B cell (primary cell): ENCODE results near the gene ANKHD1. TPM values are rescaled to one million over a fixed set of nuclear protein-coding genes. Genes with fewer than 3 reads are reported as not detected.

ENCODE experiments used
- ATAC-seq: fragments of 200-7000 bp; cut with Tn5 transposase; one replicate; pipeline ENCODE4 v1.10.0; 2021; ENCODE audit warnings: low read depth, mild to moderate bottlenecking, moderate number of reproducible peaks, moderate library complexity
- CTCF ChIA-PET: fragments of 350-600 bp; sonication (Branson Sonifier 250); formaldehyde crosslinking; loops from one replicate; lab custom pipeline; 2021; ENCODE audit warnings: antibody characterized with exemption, inconsistent platforms; lab: Charles Lee
- POLR2A ChIA-PET: fragments of 350-600 bp; sonication (Branson Sonifier 250); formaldehyde crosslinking; loops from one replicate; lab custom pipeline; 2021; ENCODE audit warnings: antibody characterized with exemption; lab: Charles Lee
- DNase-seq: peaks from one replicate; pipeline ENCODE4 v3.0.0; 2013
- H2AFZ ChIP-seq: 2 replicates; pipeline ENCODE4 v1.6.1; 2012; ENCODE audit warnings: mild to moderate bottlenecking, low read depth, low read length; ENCODE audit not compliant: insufficient read depth, poor library complexity, severe bottlenecking
- H3K27ac ChIP-seq, 2 donors: 1 replicate in 1 of 2; 2 replicates in 1 of 2; pipeline ENCODE4 v1.5.1; 2012 to 2013; ENCODE audit warnings: low read length in 2 of 2, mild to moderate bottlenecking in 2 of 2, moderate library complexity in 1 of 2
- H3K27me3 ChIP-seq, 4 experiments: fragments of 200-600 bp in 1 of 4; sonication (generic) in 1 of 4; replicated peaks in 1 of 4; 1 replicate in 2 of 4; 2 replicates in 2 of 4; pipeline versions ENCODE4 v1.6.1 to v1.7.0; 2013 to 2016; ENCODE audit warnings: low read length in 3 of 4, mild to moderate bottlenecking in 2 of 4, mixed read lengths in 1 of 4, moderate library complexity in 1 of 4; ENCODE audit not compliant: insufficient read depth in 4 of 4, control insufficient read depth in 3 of 4; ENCODE audit errors: control extremely low read depth in 1 of 4
- H3K36me3 ChIP-seq, 2 experiments: replicated peaks in 1 of 2; 1 replicate in 1 of 2; 2 replicates in 1 of 2; pipeline versions ENCODE4 v1.6.1 to v1.7.1; 2013; ENCODE audit warnings: low read length in 1 of 2; ENCODE audit not compliant: insufficient read depth in 2 of 2, control insufficient read depth in 1 of 2; ENCODE audit errors: control extremely low read depth in 1 of 2, extremely low read depth in 1 of 2
- H3K4me1 ChIP-seq, 2 donors: fragments of 200-600 bp in 1 of 2; sonication (generic) in 1 of 2; 1 replicate in 1 of 2; 2 replicates in 1 of 2; pipeline versions ENCODE4 v1.5.1 to v1.6.1; 2013 to 2017; ENCODE audit warnings: low read length in 2 of 2; ENCODE audit not compliant: control insufficient read depth in 2 of 2, insufficient read depth in 2 of 2
- H3K4me2 ChIP-seq: replicated peaks from 2 replicates; pipeline ENCODE3; 2012; ENCODE audit warnings: mild to moderate bottlenecking, low read depth, low read length; ENCODE audit not compliant: poor library complexity, severe bottlenecking
- H3K4me3 ChIP-seq, 5 experiments: fragments of 200-600 bp in 1 of 5; sonication (generic) in 1 of 5; 1 replicate in 3 of 5; 2 replicates in 2 of 5; pipeline versions ENCODE4 v1.5.1 to v1.7.0; 2011 to 2016; ENCODE audit warnings: low read length in 4 of 5, mild to moderate bottlenecking in 4 of 5, low read depth in 2 of 5, control low read depth in 1 of 5, moderate library complexity in 1 of 5; ENCODE audit not compliant: insufficient read depth in 1 of 5; ENCODE audit errors: control extremely low read depth in 1 of 5, extremely low read depth in 1 of 5
- H3K79me2 ChIP-seq: fragments of 200-600 bp; sonication (generic); one replicate; pipeline ENCODE4 v1.6.0; 2016; ENCODE audit warnings: low read length; ENCODE audit not compliant: control insufficient read depth, insufficient read depth
- H3K9ac ChIP-seq: fragments of 200-600 bp; sonication (generic); 2 replicates; pipeline ENCODE4 v1.6.1; 2017; ENCODE audit warnings: mild to moderate bottlenecking, low read length, moderate library complexity
- H3K9me3 ChIP-seq, 3 donors: one replicate each; pipeline versions ENCODE4 v1.6.1 to v1.7.1; 2013; ENCODE audit warnings: low read length in 2 of 3; ENCODE audit not compliant: control insufficient read depth in 2 of 3, insufficient read depth in 1 of 3; ENCODE audit errors: control extremely low read depth in 1 of 3
- H4K20me1 ChIP-seq: 2 replicates; pipeline ENCODE4 v1.6.0; 2012; ENCODE audit warnings: mild to moderate bottlenecking, low read length; ENCODE audit not compliant: insufficient read depth, control insufficient read depth, poor library complexity, severe bottlenecking
- H3K27ac Mint-ChIP-seq: one replicate; pipeline ENCODE4 v1.8.0; 2021; ENCODE audit warnings: mixed read lengths
- H3K27me3 Mint-ChIP-seq: one replicate; pipeline ENCODE4 v1.8.0; 2021; ENCODE audit warnings: mixed read lengths
- H3K4me1 Mint-ChIP-seq: one replicate; pipeline ENCODE4 v1.8.0; 2021; ENCODE audit warnings: mixed read lengths
- H3K4me3 Mint-ChIP-seq: one replicate; pipeline ENCODE4 v1.8.0; 2021; ENCODE audit warnings: mixed read lengths
- H3K9me3 Mint-ChIP-seq: one replicate; pipeline ENCODE4 v1.8.0; 2022; ENCODE audit warnings: mixed read lengths; ENCODE audit not compliant: insufficient read depth
- CTCF ChIP-seq: fragments of 200-600 bp; IDR thresholded peaks from one replicate; pipeline ENCODE4 v1.8.0; 2022; ENCODE audit warnings: antibody characterized with exemption, mild to moderate bottlenecking
- EZH2 ChIP-seq: IDR thresholded peaks from 2 replicates; pipeline ENCODE4 v1.6.1; 2012; ENCODE audit warnings: borderline replicate concordance, low read depth, mild to moderate bottlenecking, moderate library complexity, low read length; ENCODE audit not compliant: insufficient read depth, poor library complexity, severe bottlenecking
- WGBS: methylation state at CpG from one replicate; pipeline ENCODE4 v1.1.5; 2013; ENCODE audit warnings: missing lambda C conversion rate; ENCODE audit not compliant: insufficient coverage; 5-methylcytosine and 5-hydroxymethylcytosine counted together
- intact Hi-C: fragments of 100-400 bp; cut with micrococcal nuclease; formaldehyde crosslinking; loops from one replicate; pipeline ENCODE4 v1.10.0; 2022
- polyA plus RNA-seq: library from polyadenylated mRNA; depleted of rRNA; stranded (reverse); fragments of >200 nt; gene quantifications from 2 replicates; pipeline ENCODE4 v1.2.3, GENCODE V29; 2012
- total RNA-seq, 2 donors: library from RNA; stranded (reverse); fragments of 120-200 nt in 1 of 2; gene quantifications; 1 replicate in 1 of 2; 2 replicates in 1 of 2; pipeline versions ENCODE4 v1.2.3 to v1.2.4, GENCODE V29; 2013 to 2022

Gene ANKHD1
- total and polyA plus RNA-seq, 2 donors (not counting 1 experiment from before 2014, with no cell fraction given), result 96.3 to 246 TPM

DNA sequence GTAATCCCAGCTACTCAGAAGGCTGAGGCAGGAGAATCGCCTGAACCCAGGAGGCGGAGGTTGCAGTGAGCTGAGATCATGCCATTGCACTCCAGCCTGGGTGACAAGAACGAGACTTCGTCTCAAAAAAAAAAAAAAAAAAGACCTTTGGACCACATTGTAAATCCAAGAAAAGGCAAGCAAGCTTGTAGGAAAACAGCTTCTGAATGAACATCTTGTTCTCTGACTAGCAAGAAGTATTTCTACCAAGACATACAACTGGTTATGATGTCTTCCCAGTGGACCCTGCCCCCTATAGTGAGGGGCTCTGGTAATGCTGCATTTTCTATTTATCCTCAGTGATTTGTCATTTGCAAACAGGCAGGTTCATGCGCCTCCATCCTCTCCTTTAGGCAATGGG, 141.3 kb downstream of the ANKHD1 start:
- Mint-ChIP-seq H3K4me1 (peaks cover 9% of the 10 kb centered on the region), H3K27ac (no peak overlapping the region), H3K4me3 (no peak overlapping the region), H3K9me3 (no peaks in the 10 kb centered on the region), H3K27me3 (no peaks in the 10 kb centered on the region)
- Histone ChIP-seq H3K36me3 (peaks cover 6 to 48% of the 10 kb centered on the region in 2 experiments), H3K79me2 (peaks cover 1% of the 10 kb centered on the region), H3K27me3 (no peaks in the 10 kb centered on the region), H3K9me3 (no peaks in the 10 kb centered on the region), H4K20me1 (no peaks in the 10 kb centered on the region), H3K9ac (no peak overlapping the region), H3K4me2 (no peak overlapping the region), H2AFZ (no peak overlapping the region), H3K4me1 (peaks cover 3 to 12% of the 10 kb centered on the region in 2 donors), H3K27ac (no peak overlapping the region), H3K4me3 (no peak overlapping the region)
- no peak for TF ChIP-seq CTCF
- TF ChIP-seq EZH2, result no peak
- POLR2A ChIA-PET, result interaction anchor here (0.6 kb wide), 1 partner anchor 10 kb away, joined by 4 read pairs; no protein-coding TSS in a partner anchor
- intact Hi-C loops, result no loop called here
- DNase-seq (no peak), ATAC-seq (no peak)
- CTCF ChIA-PET, result interaction anchor here (0.7 kb wide), 1 partner anchor 96 kb away, joined by 4 read pairs; the partner anchor contains the start of gene TMCO6
- WGBS, result 100% methylated on average over 3 of the region's 5 CpGs

DNA sequence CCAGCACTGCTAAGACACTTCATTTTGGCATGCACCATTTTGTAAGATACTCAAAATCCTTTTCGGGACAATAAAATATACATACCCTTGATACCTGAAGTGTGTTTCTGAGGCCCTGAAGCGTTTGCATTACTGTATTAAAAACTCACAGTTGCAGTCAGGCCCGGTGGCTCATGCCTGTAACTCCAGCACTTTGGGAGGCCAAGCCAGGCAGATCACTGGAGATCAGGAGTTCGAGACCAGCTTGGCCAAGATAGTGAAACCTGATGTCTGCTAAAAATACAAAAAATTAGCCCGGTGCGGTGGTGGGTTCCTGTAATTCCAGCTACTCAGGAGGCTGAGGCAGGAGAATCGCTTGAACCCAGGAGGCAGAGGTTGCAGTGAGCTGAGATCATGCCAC, 143.4 kb downstream of the ANKHD1 start:
- Histone ChIP-seq H3K27ac (no peak overlapping the region), H3K4me2 (no peak overlapping the region), H3K36me3 (peaks cover 0 to 35% of the 10 kb centered on the region in 2 experiments), H4K20me1 (no peaks in the 10 kb centered on the region), H3K79me2 (peaks cover 4% of the 10 kb centered on the region), H3K9me3 (no peaks in the 10 kb centered on the region), H3K27me3 (no peaks in the 10 kb centered on the region), H2AFZ (no peak overlapping the region), H3K4me1 (peaks cover 10 to 30% of the 10 kb centered on the region in 2 donors), H3K4me3 (no peak overlapping the region), H3K9ac (no peak overlapping the region)
- Mint-ChIP-seq H3K27ac (no peak overlapping the region), H3K9me3 (no peaks in the 10 kb centered on the region), H3K4me1 (peaks cover 27% of the 10 kb centered on the region), H3K27me3 (no peaks in the 10 kb centered on the region), H3K4me3 (no peak overlapping the region)
- TF ChIP-seq EZH2, result no peak
- TF ChIP-seq CTCF, result no peak
- 100% methylated on average over 6 of the region's 7 CpGs for WGBS
- POLR2A ChIA-PET, result interaction anchor here (0.7 kb wide), 1 partner anchor 13 kb away, joined by 5 read pairs; no protein-coding TSS in a partner anchor
- DNase-seq (no peak), ATAC-seq (no peak)
- CTCF ChIA-PET, result no interaction called here
- intact Hi-C loops, result loop anchor here (5.0 kb wide), 1 partner anchor 157 kb away; the partner anchor contains the start of gene ZMAT2
